ENCODE data around the gene CNBD2. TPM values are rescaled to one million over a fixed set of nuclear protein-coding genes. Genes with fewer than 3 reads are reported as not detected.
"Not testable (repeated sequence)": the region's sequence is repeated elsewhere in the genome, so short reads cannot be mapped to it uniquely, and the experiment has no call there.

The CNBD2 gene
- total RNA-seq = 10 to 100 TPM; 11.7 to 16.6 TPM
- 5.2 to 8.8 reads per million in 2 donors for total RNA-seq

- peaks cover 2% of the 10 kb centered on the region for H3K36me3 Mint-ChIP-seq (ENCODE audit: low read depth)
- no peak for DNase-seq
- peak within 1 kb of the TSS; percentile 36 for H3K4me3 Mint-ChIP-seq
- peaks cover 6% of the 10 kb centered on the region for H3K4me1 Mint-ChIP-seq
- no peak within 1 kb of the TSS for H3K27ac Mint-ChIP-seq
- H3K9me3 ChIP-seq (ENCODE audit: control insufficient read depth, low read length, poor library complexity, severe bottlenecking) = no peaks in the 10 kb centered on the region
- ATAC-seq = no peak
- H3K27me3 Mint-ChIP-seq = no peaks in the 10 kb centered on the region
Observed at GRCh38 chr20:35967979-35968640, at the start of gene CNBD2. TSS of gene CNBD2 (plus strand) at chr20:35968590. CDS start at chr20:35968763, 173 bp downstream.

DNA sequence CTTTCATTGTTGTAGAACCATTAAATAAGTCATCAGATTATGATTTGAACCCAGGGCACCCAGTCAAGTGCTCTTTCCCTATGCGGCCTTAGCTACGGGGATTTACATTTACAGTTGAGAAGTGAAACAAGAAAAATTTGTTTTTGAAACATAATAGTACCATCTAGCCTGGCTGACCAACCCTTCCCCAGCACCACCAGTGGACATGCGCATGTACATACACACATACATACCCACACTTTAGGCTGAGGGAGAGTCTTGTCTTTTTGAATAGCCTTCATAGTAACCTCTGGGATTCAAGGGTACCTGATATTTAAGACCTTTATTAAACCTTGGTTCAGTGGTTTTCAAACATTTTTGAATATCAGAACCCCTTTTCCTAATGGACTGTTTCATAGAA lies 47.9 kb upstream of the CNBD2 start:
- ATAC-seq (no peak), DNase-seq (no peak)
- no peaks in the 10 kb centered on the region for H3K27me3 Mint-ChIP-seq
- H3K9me3 ChIP-seq (ENCODE audit: control insufficient read depth, low read length, poor library complexity, severe bottlenecking) = no peaks in the 10 kb centered on the region
- no peak overlapping the region for H3K27ac Mint-ChIP-seq
- peaks cover 3% of the 10 kb centered on the region for H3K36me3 Mint-ChIP-seq (ENCODE audit: low read depth)
- peaks cover 4% of the 10 kb centered on the region for H3K4me1 Mint-ChIP-seq
- no peak overlapping the region for H3K4me3 Mint-ChIP-seq

DNA sequence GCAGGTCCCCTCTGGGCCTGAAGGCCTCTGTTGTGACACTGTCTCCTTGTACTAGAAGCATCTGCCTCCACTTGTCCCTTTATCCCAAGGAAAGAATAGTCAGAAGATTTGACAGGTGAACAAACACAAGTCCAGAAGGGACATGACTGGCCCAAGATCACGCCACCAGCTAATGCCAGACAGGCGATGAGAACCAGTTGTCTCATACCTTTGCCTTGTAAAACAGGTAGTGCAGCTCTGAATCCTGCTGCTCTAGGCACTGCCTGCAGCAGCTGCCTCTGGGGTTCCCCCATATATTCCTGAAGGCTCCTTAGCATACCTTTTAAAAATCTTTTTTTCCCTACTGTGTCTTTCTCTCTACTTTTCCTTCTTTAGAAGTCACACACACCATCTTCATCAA lies 39.1 kb upstream of the CNBD2 start:
- H3K27ac Mint-ChIP-seq = peak overlapping the region; percentile 74
- H3K4me1 Mint-ChIP-seq = peaks cover 16% of the 10 kb centered on the region

GRCh38 chr20:35934050-35934449 lies 34.3 kb upstream of the CNBD2 start:
- no peak overlapping the region for H3K4me3 Mint-ChIP-seq
- ATAC-seq (no peak), DNase-seq (no peak)
- H3K27ac Mint-ChIP-seq = peak overlapping the region; percentile 72
- H3K36me3 Mint-ChIP-seq (ENCODE audit: low read depth) = peaks cover 11% of the 10 kb centered on the region
- no peaks in the 10 kb centered on the region for H3K27me3 Mint-ChIP-seq
- peaks cover 19% of the 10 kb centered on the region for H3K4me1 Mint-ChIP-seq
- H3K9me3 ChIP-seq (ENCODE audit: control insufficient read depth, low read length, poor library complexity, severe bottlenecking) = no peaks in the 10 kb centered on the region

More for the DNA sequence above, 39.1 kb upstream of the CNBD2 start:
- no peak for ATAC-seq
- H3K4me3 Mint-ChIP-seq = no peak overlapping the region
- no peaks in the 10 kb centered on the region for H3K27me3 Mint-ChIP-seq
- DNase-seq = no peak
- peaks cover 11% of the 10 kb centered on the region for H3K36me3 Mint-ChIP-seq (ENCODE audit: low read depth)
- no peaks in the 10 kb centered on the region for H3K9me3 ChIP-seq (ENCODE audit: control insufficient read depth, low read length, poor library complexity, severe bottlenecking)

- H3K27ac Mint-ChIP-seq = no peak overlapping the region
- H3K9me3 ChIP-seq (ENCODE audit: control insufficient read depth, low read length, poor library complexity, severe bottlenecking) = no peaks in the 10 kb centered on the region
- DNase-seq (no peak), ATAC-seq (no peak)
- no peaks in the 10 kb centered on the region for H3K27me3 Mint-ChIP-seq
- H3K36me3 Mint-ChIP-seq (ENCODE audit: low read depth) = peaks cover 5% of the 10 kb centered on the region
- no peak overlapping the region for H3K4me3 Mint-ChIP-seq
- peaks cover 8% of the 10 kb centered on the region for H3K4me1 Mint-ChIP-seq
Observed at GRCh38 chr20:35939264-35939663, 29.1 kb upstream of the CNBD2 start.

DNA sequence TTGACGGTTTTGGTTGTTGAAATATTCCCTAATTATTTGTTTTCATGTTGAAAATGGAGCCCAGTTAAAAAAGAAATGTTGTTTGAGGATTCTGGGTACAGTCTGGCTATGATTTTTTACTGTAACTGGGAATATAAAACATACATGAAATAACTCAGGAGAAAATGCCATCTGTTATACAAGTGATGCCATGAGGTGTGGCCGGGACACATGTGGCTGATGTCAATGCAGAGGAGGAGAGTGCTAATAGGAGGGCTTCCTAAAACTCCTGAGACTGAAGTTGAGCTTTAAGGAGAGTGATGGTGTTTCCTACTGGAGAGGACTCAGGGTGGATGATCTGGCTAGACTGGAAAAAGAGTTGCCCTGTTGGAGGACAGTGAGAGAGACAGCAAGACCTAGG lies 26.8 kb upstream of the CNBD2 start:
- Mint-ChIP-seq H3K4me1 (peaks cover 6% of the 10 kb centered on the region), H3K27me3 (no peaks in the 10 kb centered on the region), H3K27ac (peak overlapping the region; percentile 80), H3K36me3 (ENCODE audit: low read depth) (peaks cover 5% of the 10 kb centered on the region), H3K4me3 (no peak overlapping the region)
- no peak for ATAC-seq
- no peaks in the 10 kb centered on the region for H3K9me3 ChIP-seq (ENCODE audit: control insufficient read depth, low read length, poor library complexity, severe bottlenecking)
- no peak for DNase-seq

DNA sequence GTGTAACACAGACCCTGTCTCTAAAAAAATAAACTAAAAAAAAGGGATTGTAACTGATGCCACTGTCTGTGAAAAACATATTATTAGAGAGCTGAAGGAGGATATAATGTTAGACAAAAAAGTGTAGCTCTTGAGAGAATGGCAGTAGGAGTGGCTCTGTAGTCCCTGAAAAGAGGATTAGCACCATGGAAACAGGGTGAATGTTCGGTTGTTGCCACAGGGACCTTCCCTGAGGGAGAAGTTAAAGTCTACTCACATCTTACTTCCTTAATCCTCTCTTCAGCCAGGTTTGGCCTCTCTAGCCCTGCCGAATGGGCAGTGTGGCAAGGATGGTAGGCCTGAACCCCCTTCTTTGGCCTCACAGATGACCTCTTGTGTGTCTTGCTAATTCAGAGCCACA lies 26.1 kb upstream of the CNBD2 start:
- DNase-seq (no peak), ATAC-seq (no peak)
- peak overlapping the region; percentile 80 for H3K27ac Mint-ChIP-seq
- peaks cover 5% of the 10 kb centered on the region for H3K36me3 Mint-ChIP-seq (ENCODE audit: low read depth)
- H3K4me3 Mint-ChIP-seq = no peak overlapping the region
- peaks cover 5% of the 10 kb centered on the region for H3K4me1 Mint-ChIP-seq
- H3K9me3 ChIP-seq (ENCODE audit: control insufficient read depth, low read length, poor library complexity, severe bottlenecking) = no peaks in the 10 kb centered on the region
- H3K27me3 Mint-ChIP-seq = no peaks in the 10 kb centered on the region

DNA sequence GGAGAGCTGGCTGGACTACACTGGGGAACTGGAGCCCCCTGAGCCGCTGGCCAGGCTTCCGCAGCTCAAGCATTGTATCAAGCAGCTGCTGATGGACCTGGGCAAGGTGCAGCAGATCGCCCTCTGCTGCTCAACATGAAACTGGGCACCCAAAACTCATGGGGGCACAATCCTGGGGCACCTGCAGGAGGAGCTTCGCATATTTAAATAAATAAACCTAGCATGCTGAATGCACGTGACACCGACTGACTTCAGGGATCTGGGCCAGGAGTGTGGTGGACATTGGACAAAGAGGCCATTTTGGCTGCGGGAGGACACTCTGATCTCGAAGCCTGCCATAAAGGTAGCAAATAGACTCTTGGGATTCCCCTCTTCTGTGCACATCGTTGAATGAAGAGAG lies 20.9 kb upstream of the CNBD2 start:
- H3K9me3 ChIP-seq (ENCODE audit: control insufficient read depth, low read length, poor library complexity, severe bottlenecking) = no peaks in the 10 kb centered on the region
- Mint-ChIP-seq H3K4me1 (peaks cover 13% of the 10 kb centered on the region), H3K27ac (peak overlapping the region; percentile 82), H3K36me3 (ENCODE audit: low read depth) (no peaks in the 10 kb centered on the region), H3K27me3 (no peaks in the 10 kb centered on the region), H3K4me3 (no peak overlapping the region)
- no peak for DNase-seq
- peak; percentile 63 for ATAC-seq

- Mint-ChIP-seq H3K27ac (peak overlapping the region; percentile 39), H3K4me3 (no peak overlapping the region), H3K36me3 (ENCODE audit: low read depth) (no peaks in the 10 kb centered on the region), H3K4me1 (peaks cover 17% of the 10 kb centered on the region), H3K27me3 (no peaks in the 10 kb centered on the region)
- no peak for DNase-seq
- no peaks in the 10 kb centered on the region for H3K9me3 ChIP-seq (ENCODE audit: control insufficient read depth, low read length, poor library complexity, severe bottlenecking)
- ATAC-seq = no peak
Observed at GRCh38 chr20:35947907-35948306, 20.5 kb upstream of the CNBD2 start.

DNA sequence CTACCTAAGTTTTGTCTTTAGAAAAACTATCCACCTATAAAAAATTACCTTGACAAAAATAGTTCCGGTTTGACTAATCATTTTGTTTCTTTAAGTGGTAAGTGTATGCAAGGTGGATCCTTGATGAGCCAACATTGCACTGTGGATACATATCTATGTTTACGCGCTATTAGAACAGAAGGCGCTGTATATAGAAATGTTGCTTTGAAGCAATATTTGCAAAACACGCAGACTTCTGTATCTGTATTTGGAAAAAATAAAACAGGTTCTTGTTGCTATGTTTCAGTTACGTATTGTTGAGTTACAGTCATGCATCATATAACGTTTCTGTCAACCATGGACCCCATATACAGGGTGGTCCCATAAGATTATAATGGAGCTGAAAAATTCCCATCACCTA lies 18.3 kb upstream of the CNBD2 start:
- Mint-ChIP-seq H3K4me1 (peaks cover 20% of the 10 kb centered on the region), H3K27me3 (no peaks in the 10 kb centered on the region), H3K36me3 (ENCODE audit: low read depth) (no peaks in the 10 kb centered on the region), H3K4me3 (no peak overlapping the region), H3K27ac (no peak overlapping the region)
- ATAC-seq (no peak), DNase-seq (no peak)
- H3K9me3 ChIP-seq (ENCODE audit: control insufficient read depth, low read length, poor library complexity, severe bottlenecking) = no peaks in the 10 kb centered on the region

GRCh38 chr20:35952080-35952479 lies 16.3 kb upstream of the CNBD2 start:
- H3K27ac Mint-ChIP-seq = peak overlapping the region; percentile 97
- not testable (repeated sequence) for H3K27me3 Mint-ChIP-seq; H3K36me3 Mint-ChIP-seq (ENCODE audit: low read depth); ATAC-seq; H3K9me3 ChIP-seq (ENCODE audit: control insufficient read depth, low read length, poor library complexity, severe bottlenecking); DNase-seq
- peak overlapping the region; percentile 98 for H3K4me3 Mint-ChIP-seq
- peaks cover 20% of the 10 kb centered on the region for H3K4me1 Mint-ChIP-seq

DNA sequence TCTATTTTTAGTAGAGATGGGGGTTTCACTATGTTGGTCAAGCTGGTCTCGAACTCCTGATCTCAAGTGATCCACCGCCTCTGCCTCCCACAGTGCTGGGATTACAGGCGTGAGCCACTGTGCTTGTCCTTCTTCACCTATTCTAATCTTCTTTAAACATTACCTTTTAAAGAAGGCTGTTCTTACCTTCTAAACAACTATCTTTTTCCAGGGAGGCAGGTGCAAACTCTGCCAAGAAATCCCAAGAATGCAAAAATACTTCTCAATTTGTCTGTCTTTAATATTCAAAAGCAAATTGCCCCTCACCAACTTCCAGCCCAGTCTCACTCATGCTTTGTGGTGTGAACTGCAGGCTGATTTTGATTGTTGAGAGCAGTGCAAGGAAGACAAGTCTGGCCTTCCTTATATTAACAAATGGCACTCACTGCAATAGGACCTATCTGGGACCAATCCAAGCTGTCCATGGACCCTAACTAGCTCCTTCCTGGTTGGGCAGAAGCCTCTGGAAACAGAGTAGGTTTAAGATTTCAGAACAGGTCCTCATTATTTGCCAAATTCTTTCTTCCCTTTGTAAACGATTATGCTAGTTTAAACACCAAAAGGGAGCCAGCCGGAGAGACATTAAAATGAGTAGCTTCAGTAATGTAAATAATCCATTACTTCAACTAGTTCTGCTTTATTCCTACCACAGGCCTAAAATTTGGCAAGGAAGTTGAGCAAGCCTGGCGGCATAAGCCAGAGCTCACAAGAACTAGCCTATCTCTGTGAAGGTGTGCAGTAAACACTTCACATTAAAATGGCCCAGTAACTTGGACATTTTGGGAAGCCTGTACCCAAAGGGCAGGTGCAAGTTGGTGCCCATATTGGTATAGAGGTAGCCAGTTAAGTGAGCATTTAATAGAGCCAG lies 15.7 kb upstream of the CNBD2 start:
- Mint-ChIP-seq H3K27me3 (no peaks in the 10 kb centered on the region), H3K4me3 (peak overlapping the region; percentile 98), H3K27ac (peak overlapping the region; percentile 97), H3K36me3 (ENCODE audit: low read depth) (no peaks in the 10 kb centered on the region), H3K4me1 (peaks cover 18% of the 10 kb centered on the region)
- ATAC-seq (no peak), DNase-seq (no peak)
- no peaks in the 10 kb centered on the region for H3K9me3 ChIP-seq (ENCODE audit: control insufficient read depth, low read length, poor library complexity, severe bottlenecking)

- Mint-ChIP-seq H3K4me1 (peaks cover 16% of the 10 kb centered on the region), H3K27ac (peak overlapping the region; percentile 97), H3K4me3 (peak overlapping the region; percentile 98), H3K36me3 (ENCODE audit: low read depth) (no peaks in the 10 kb centered on the region), H3K27me3 (no peaks in the 10 kb centered on the region)
- ATAC-seq (peak; percentile 41), DNase-seq (peak; percentile 52 to 66 (median 59))
- H3K9me3 ChIP-seq (ENCODE audit: control insufficient read depth, low read length, poor library complexity, severe bottlenecking) = no peaks in the 10 kb centered on the region
Observed at GRCh38 chr20:35953387-35954199, 14.8 kb upstream of the CNBD2 start.

Measured in T-helper 17 cell (primary cell).